H9 (cell line): ENCODE measurements around the gene PERCC1. TPM values are rescaled to one million over a fixed set of nuclear protein-coding genes. Genes with fewer than 3 reads are reported as not detected.

Source experiments
- DNase-seq: peaks from one replicate; pipeline ENCODE4 v3.0.0-alpha.2; 2017
- H2AFZ ChIP-seq: one replicate; pipeline ENCODE4 v1.6.1; 2013; ENCODE audit warnings: mild to moderate bottlenecking, low read length, control low read depth, moderate library complexity
- H2AK5ac ChIP-seq: 2 replicates; pipeline ENCODE4 v1.6.1; 2013; ENCODE audit warnings: low read length, control low read depth, mixed read lengths; ENCODE audit not compliant: insufficient read length
- H2BK120ac ChIP-seq: one replicate; pipeline ENCODE4 v1.6.1; 2013; ENCODE audit warnings: low read depth, mild to moderate bottlenecking, low read length, control low read depth, inconsistent platforms; ENCODE audit not compliant: poor library complexity, severe bottlenecking
- H2BK12ac ChIP-seq: 2 replicates; pipeline ENCODE4 v1.6.1; 2013; ENCODE audit warnings: low read length, control low read depth, mixed read lengths, low read depth; ENCODE audit not compliant: insufficient read length
- H2BK15ac ChIP-seq: 2 replicates; pipeline ENCODE4 v1.6.1; 2013; ENCODE audit warnings: low read depth, low read length, control low read depth
- H2BK20ac ChIP-seq: one replicate; pipeline ENCODE4 v1.6.1; 2013; ENCODE audit warnings: low read depth, mild to moderate bottlenecking, low read length, control low read depth, inconsistent platforms; ENCODE audit not compliant: poor library complexity, severe bottlenecking
- H2BK5ac ChIP-seq: 2 replicates; pipeline ENCODE4 v1.6.1; 2013; ENCODE audit warnings: low read length, control low read depth, mixed read lengths; ENCODE audit not compliant: insufficient read length
- H3K14ac ChIP-seq: 2 replicates; pipeline ENCODE4 v1.6.1; 2013; ENCODE audit warnings: low read length, control low read depth; ENCODE audit not compliant: insufficient read depth
- H3K18ac ChIP-seq: 2 replicates; pipeline ENCODE4 v1.6.1; 2013; ENCODE audit warnings: low read depth, mild to moderate bottlenecking, mixed read lengths, low read length, control low read depth; ENCODE audit not compliant: insufficient read length
- H3K23ac ChIP-seq: 2 replicates; pipeline ENCODE4 v1.6.1; 2013; ENCODE audit warnings: low read length, control low read depth, mixed read lengths, low read depth; ENCODE audit not compliant: insufficient read length
- H3K23me2 ChIP-seq: 2 replicates; pipeline ENCODE4 v1.6.1; 2013; ENCODE audit warnings: low read depth, mild to moderate bottlenecking, mixed read lengths, low read length, control low read depth; ENCODE audit not compliant: insufficient read length, poor library complexity, severe bottlenecking
- H3K27ac ChIP-seq: 2 replicates; pipeline ENCODE4 v1.5.1; 2013; ENCODE audit warnings: low read length, control low read depth, mixed read lengths, low read depth; ENCODE audit not compliant: insufficient read length
- H3K27me3 ChIP-seq: 2 replicates; pipeline ENCODE4 v1.6.1; 2013; ENCODE audit warnings: low read length, control low read depth, inconsistent platforms; ENCODE audit not compliant: insufficient read depth
- H3K4ac ChIP-seq: 2 replicates; pipeline ENCODE4 v1.6.1; 2013; ENCODE audit warnings: low read depth, mild to moderate bottlenecking, control low read depth, inconsistent platforms, low read length, moderate library complexity
- H3K4me1 ChIP-seq: 2 replicates; pipeline ENCODE4 v1.6.1; 2013; ENCODE audit warnings: low read length, control low read depth, inconsistent platforms; ENCODE audit not compliant: insufficient read depth
- H3K4me2 ChIP-seq: 2 replicates; pipeline ENCODE4 v1.6.1; 2013; ENCODE audit warnings: low read length, control low read depth, mixed read lengths; ENCODE audit not compliant: insufficient read length, insufficient read depth
- H3K56ac ChIP-seq: 2 replicates; pipeline ENCODE4 v1.6.1; 2013; ENCODE audit warnings: low read depth, mild to moderate bottlenecking, mixed read lengths, low read length, control low read depth; ENCODE audit not compliant: insufficient read length
- H3K79me1 ChIP-seq: 2 replicates; pipeline ENCODE4 v1.6.1; 2013; ENCODE audit warnings: low read depth, mild to moderate bottlenecking, moderate library complexity, low read length, control low read depth, inconsistent platforms; ENCODE audit not compliant: insufficient read depth, poor library complexity, severe bottlenecking
- H3K79me2 ChIP-seq: 2 replicates; pipeline ENCODE4 v1.6.1; 2013; ENCODE audit warnings: low read length, control low read depth, inconsistent platforms; ENCODE audit not compliant: insufficient read depth
- H3K9ac ChIP-seq: 2 replicates; pipeline ENCODE4 v1.6.1; 2013; ENCODE audit warnings: low read length, control low read depth, mixed read lengths; ENCODE audit not compliant: insufficient read length; ENCODE audit errors: extremely low read depth
- H3K9me3 ChIP-seq: one replicate; pipeline ENCODE4 v1.6.1; 2013; ENCODE audit warnings: low read depth, low read length, inconsistent platforms; ENCODE audit not compliant: control insufficient read depth
- H3T11ph ChIP-seq: one replicate; pipeline ENCODE4 v1.6.1; 2013; ENCODE audit warnings: mild to moderate bottlenecking, low read length, control low read depth, inconsistent platforms
- H4K20me1 ChIP-seq: one replicate; pipeline ENCODE4 v1.6.1; 2013; ENCODE audit not compliant: control insufficient read depth, insufficient read length, insufficient read depth
- H4K5ac ChIP-seq: 2 replicates; pipeline ENCODE4 v1.6.1; 2013; ENCODE audit warnings: low read depth, mild to moderate bottlenecking, mixed read lengths, low read length, control low read depth; ENCODE audit not compliant: insufficient read length
- H4K8ac ChIP-seq: replicated peaks from 2 replicates; pipeline ENCODE4 v1.6.1; 2013; ENCODE audit warnings: low read length, control low read depth, mixed read lengths, low read depth; ENCODE audit not compliant: insufficient read length
- H4K91ac ChIP-seq: 2 replicates; pipeline ENCODE4 v1.6.1; 2013; ENCODE audit warnings: low read depth, mild to moderate bottlenecking, moderate library complexity, mixed read lengths, low read length, control low read depth; ENCODE audit not compliant: insufficient read length
- H3K27ac Mint-ChIP-seq, 3 experiments: 2 replicates in 2 of 3; 3 replicates in 1 of 3; pipeline ENCODE4 v1.8.0; 2020 to 2021; ENCODE audit warnings: mixed read lengths in 3 of 3, mild to moderate bottlenecking in 1 of 3, moderate library complexity in 1 of 3
- H3K27me3 Mint-ChIP-seq: 2 replicates; pipeline ENCODE4 v1.8.0; 2021; ENCODE audit warnings: low read depth, mild to moderate bottlenecking, moderate library complexity, mixed read lengths
- H3K36me3 Mint-ChIP-seq, 3 experiments: 2 replicates in 2 of 3; 3 replicates in 1 of 3; pipeline ENCODE4 v1.8.0; 2020 to 2021; ENCODE audit warnings: low read depth in 3 of 3, mixed read lengths in 3 of 3; ENCODE audit not compliant: insufficient read depth in 1 of 3
- H3K4me1 Mint-ChIP-seq, 2 experiments: 2 replicates each; pipeline ENCODE4 v1.8.0; 2020; ENCODE audit warnings: mixed read lengths in 2 of 2
- H3K4me3 Mint-ChIP-seq, 2 experiments: 2 replicates in 1 of 2; 3 replicates in 1 of 2; pipeline ENCODE4 v1.8.0; 2020 to 2021; ENCODE audit warnings: mild to moderate bottlenecking in 2 of 2, mixed read lengths in 2 of 2, moderate library complexity in 1 of 2
- H3K9me3 Mint-ChIP-seq, 2 experiments: 2 replicates in 1 of 2; 3 replicates in 1 of 2; pipeline ENCODE4 v1.8.0; 2020; ENCODE audit warnings: mild to moderate bottlenecking in 2 of 2, mixed read lengths in 2 of 2, moderate library complexity in 1 of 2
- WGBS: extraction: QIAGEN DNeasy Blood & Tissue Kit; methylation state at CpG from one replicate; pipeline ENCODE4 v1.1.7; 2013; ENCODE audit warnings: missing lambda C conversion rate, low lambda C conversion rate, mixed read lengths; ENCODE audit not compliant: insufficient read length; ENCODE audit errors: extremely low coverage; 5-methylcytosine and 5-hydroxymethylcytosine counted together
- total RNA-seq: library from RNA; stranded (reverse); gene quantifications from 2 replicates; pipeline ENCODE4 v1.2.1, GENCODE V29; 2021
- TF ChIP-seq, protein P1 (sequence below): fragments of 200-600 bp; sonication (generic); conservative IDR thresholded peaks from 3 replicates; pipeline ENCODE4 v1.8.0; 2021; ENCODE audit warnings: antibody characterized with exemption, mild to moderate bottlenecking

PERCC1 gene
- total RNA-seq, 1 experiment from 2014 or later: not detected

DNA sequence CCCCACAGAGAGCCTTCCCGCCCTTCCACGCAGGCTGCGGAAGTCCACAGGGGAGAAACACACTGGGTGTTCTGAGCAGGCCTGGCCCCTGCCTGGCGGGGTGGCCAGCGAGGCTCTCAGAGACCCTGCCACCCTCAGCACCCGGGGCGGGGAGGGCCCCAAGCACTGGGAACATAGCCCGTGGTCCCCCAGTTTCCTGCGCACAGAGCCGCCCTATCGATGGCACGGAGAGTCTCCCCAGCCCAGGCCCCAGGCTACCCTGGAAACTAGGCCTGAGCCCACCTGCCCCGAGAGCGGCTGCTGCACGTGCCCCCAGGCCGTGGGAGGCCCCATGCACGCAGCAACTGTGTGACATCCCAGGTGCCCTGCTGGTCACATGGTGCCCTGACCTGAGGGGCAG is 23.7 kb downstream of the PERCC1 start:
- Histone ChIP-seq H3K23me2 (no peaks in the 10 kb centered on the region), H2AFZ (no peak overlapping the region), H3K56ac (no peak overlapping the region), H2BK15ac (no peak overlapping the region), H3K4ac (no peak overlapping the region), H3K9ac (no peak overlapping the region), H3T11ph (no peak overlapping the region), H4K5ac (no peak overlapping the region), H3K79me2 (no peaks in the 10 kb centered on the region), H3K23ac (no peak overlapping the region), H3K9me3 (no peaks in the 10 kb centered on the region), H3K4me2 (no peak overlapping the region), H3K79me1 (no peaks in the 10 kb centered on the region), H2BK12ac (no peak overlapping the region), H2BK5ac (no peak overlapping the region), H4K8ac (no peak overlapping the region), H3K14ac (no peak overlapping the region), H2BK20ac (no peak overlapping the region), H2BK120ac (no peak overlapping the region), H4K20me1 (no peaks in the 10 kb centered on the region), H3K27ac (no peak overlapping the region), H3K4me1 (no peaks in the 10 kb centered on the region), H2AK5ac (no peak overlapping the region), H3K27me3 (no peaks in the 10 kb centered on the region), H4K91ac (no peak overlapping the region), H3K18ac (no peak overlapping the region)
- TF ChIP-seq, protein P1, sequence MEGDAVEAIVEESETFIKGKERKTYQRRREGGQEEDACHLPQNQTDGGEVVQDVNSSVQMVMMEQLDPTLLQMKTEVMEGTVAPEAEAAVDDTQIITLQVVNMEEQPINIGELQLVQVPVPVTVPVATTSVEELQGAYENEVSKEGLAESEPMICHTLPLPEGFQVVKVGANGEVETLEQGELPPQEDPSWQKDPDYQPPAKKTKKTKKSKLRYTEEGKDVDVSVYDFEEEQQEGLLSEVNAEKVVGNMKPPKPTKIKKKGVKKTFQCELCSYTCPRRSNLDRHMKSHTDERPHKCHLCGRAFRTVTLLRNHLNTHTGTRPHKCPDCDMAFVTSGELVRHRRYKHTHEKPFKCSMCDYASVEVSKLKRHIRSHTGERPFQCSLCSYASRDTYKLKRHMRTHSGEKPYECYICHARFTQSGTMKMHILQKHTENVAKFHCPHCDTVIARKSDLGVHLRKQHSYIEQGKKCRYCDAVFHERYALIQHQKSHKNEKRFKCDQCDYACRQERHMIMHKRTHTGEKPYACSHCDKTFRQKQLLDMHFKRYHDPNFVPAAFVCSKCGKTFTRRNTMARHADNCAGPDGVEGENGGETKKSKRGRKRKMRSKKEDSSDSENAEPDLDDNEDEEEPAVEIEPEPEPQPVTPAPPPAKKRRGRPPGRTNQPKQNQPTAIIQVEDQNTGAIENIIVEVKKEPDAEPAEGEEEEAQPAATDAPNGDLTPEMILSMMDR: no peak
- H3K9me3 Mint-ChIP-seq: no peaks in the 10 kb centered on the region
- peaks cover 0 to 34% (median 33%) of the 10 kb centered on the region in 3 experiments; a peak in 6 of 7 replicates for H3K36me3 Mint-ChIP-seq
- H3K27me3 Mint-ChIP-seq: no peaks in the 10 kb centered on the region
- H3K4me1 Mint-ChIP-seq: no peaks in the 10 kb centered on the region
- H3K4me3 Mint-ChIP-seq: no peak overlapping the region
- no peak overlapping the region for H3K27ac Mint-ChIP-seq
- no peak for DNase-seq
- WGBS: no CpG with 5 or more reads among the region's 17 CpGs
